SK-N-SH (cell line): ENCODE results near the gene PLAC1. TPM values are rescaled to one million over a fixed set of nuclear protein-coding genes. Genes with fewer than 3 reads are reported as not detected.
A peak's percentile ranks its signal among the peaks of the same experiment; 100 is the strongest.

Experiments used
- CTCF ChIA-PET: fragments of 300-600, 350-600 bp; formaldehyde crosslinking; extraction: SDS; loops from one replicate; lab custom pipeline; 2021; lab: Yijun Ruan, JAX
- POLR2A ChIA-PET: fragments of 350-600 bp; sonication (Branson Sonifier 250); formaldehyde crosslinking; extraction: SDS; loops from one replicate; lab custom pipeline; 2020; ENCODE audit warnings: antibody characterized with exemption, inconsistent platforms; lab: Yijun Ruan, JAX
- DNase-seq: peaks from one replicate; pipeline ENCODE4 v3.0.0; 2012
- H2AFZ ChIP-seq: fragments of 200-600 bp; sonication (generic); 2 replicates; pipeline ENCODE4 v1.8.1; 2016; ENCODE audit warnings: antibody characterized with exemption, mild to moderate bottlenecking, low read depth
- H3F3A ChIP-seq: fragments of 200-600 bp; sonication (generic); replicated peaks from 2 replicates; pipeline ENCODE3; 2016; ENCODE audit warnings: antibody characterized with exemption, mild to moderate bottlenecking; ENCODE audit not compliant: insufficient read depth
- H3K27ac ChIP-seq, 2 experiments: fragments of 200-500 bp in 1 of 2; fragments of 200-600 bp in 1 of 2; sonication (Bioruptor generic) in 1 of 2; sonication (generic), shearing (Covaris generic) in 1 of 2; 2 replicates each; pipeline versions ENCODE4 v1.5.1 to v1.6.1; 2014 to 2016; ENCODE audit warnings: low read depth in 2 of 2, inconsistent platforms in 1 of 2, low read length in 1 of 2, mild to moderate bottlenecking in 1 of 2, mixed read lengths in 1 of 2
- H3K27me3 ChIP-seq: fragments of 200-600 bp; sonication (generic), shearing (Covaris generic); 2 replicates; pipeline ENCODE4 v1.6.1; 2016; ENCODE audit warnings: mixed run types; ENCODE audit not compliant: insufficient read depth
- H3K36me3 ChIP-seq, 2 experiments: fragments of 200-500 bp in 1 of 2; fragments of 200-600 bp in 1 of 2; sonication (Bioruptor generic) in 1 of 2; sonication (generic) in 1 of 2; replicated peaks in 1 of 2; 2 replicates each; pipeline versions ENCODE3 to v1.5.1; 2014 to 2016; ENCODE audit warnings: low read length in 1 of 2, mild to moderate bottlenecking in 1 of 2; ENCODE audit not compliant: insufficient read depth in 2 of 2, control insufficient read depth in 1 of 2
- H3K4me1 ChIP-seq, 2 experiments: fragments of 200-500 bp in 1 of 2; fragments of 200-600 bp in 1 of 2; sonication (Bioruptor generic) in 1 of 2; sonication (generic), shearing (Covaris generic) in 1 of 2; 2 replicates each; pipeline versions ENCODE4 v1.5.1 to v1.6.1; 2014 to 2016; ENCODE audit warnings: low read depth in 1 of 2, low read length in 1 of 2, mixed run types in 1 of 2; ENCODE audit not compliant: insufficient read depth in 2 of 2, control insufficient read depth in 1 of 2
- H3K4me2 ChIP-seq: fragments of 200-600 bp; sonication (generic), shearing (Covaris generic); 2 replicates; pipeline ENCODE4 v1.6.1; 2017; ENCODE audit warnings: mixed run types
- H3K4me3 ChIP-seq, 2 experiments: fragments of 200-500 bp in 1 of 2; fragments of 200-600 bp in 1 of 2; sonication (Bioruptor generic) in 1 of 2; sonication (generic), shearing (Covaris generic) in 1 of 2; 2 replicates each; pipeline versions ENCODE4 v1.5.1 to v1.8.1; 2014 to 2016; ENCODE audit warnings: low read depth in 2 of 2, inconsistent platforms in 1 of 2, low read length in 1 of 2, mild to moderate bottlenecking in 1 of 2, mixed read lengths in 1 of 2, moderate library complexity in 1 of 2
- H3K79me2 ChIP-seq: fragments of 200-600 bp; sonication (generic); 2 replicates; pipeline ENCODE4 v1.8.1; 2017; ENCODE audit warnings: mild to moderate bottlenecking; ENCODE audit not compliant: insufficient read depth
- H3K9ac ChIP-seq: fragments of 200-600 bp; sonication (generic); 2 replicates; pipeline ENCODE4 v1.6.1; 2017; ENCODE audit warnings: mixed run types
- H3K9me2 ChIP-seq: fragments of 200-600 bp; sonication (generic); 2 replicates; pipeline ENCODE4 v1.6.1; 2017; ENCODE audit warnings: mixed run types
- H3K9me3 ChIP-seq: fragments of 200-600 bp; sonication (generic); 2 replicates; pipeline ENCODE4 v1.6.1; 2017; ENCODE audit warnings: mixed run types, mild to moderate bottlenecking, moderate library complexity
- H4K20me1 ChIP-seq: fragments of 200-600 bp; sonication (generic); 2 replicates; pipeline ENCODE4 v1.6.1; 2017; ENCODE audit warnings: mild to moderate bottlenecking, mixed run types; ENCODE audit not compliant: insufficient read depth
- CHD2 ChIP-seq: fragments of 150-350 bp; IDR thresholded peaks from 2 replicates; pipeline ENCODE4 v1.6.1; 2018; ENCODE audit warnings: low read length; ENCODE audit not compliant: partially characterized antibody
- EP300 ChIP-seq, 2 experiments: IDR thresholded peaks; 2 replicates each; pipeline versions ENCODE4 v1.4.0 to v1.6.1; 2012; ENCODE audit warnings: borderline replicate concordance in 1 of 2, low read depth in 1 of 2, low read length in 1 of 2
- EZH2phosphoT487 ChIP-seq: fragments of 200-600 bp; sonication (generic); IDR thresholded peaks from 2 replicates; pipeline ENCODE4 v1.6.1; 2017; ENCODE audit warnings: low read depth, mixed run types, mild to moderate bottlenecking, antibody characterized with exemption, moderate library complexity, borderline replicate concordance
- FOXJ3 ChIP-seq: sonication (generic); formaldehyde crosslinking; IDR thresholded peaks from 2 replicates; pipeline ENCODE4 v1.5.1; 2020; ENCODE audit warnings: mild to moderate bottlenecking, missing genetic modification reagents
- FOXM1 ChIP-seq: IDR thresholded peaks from 2 replicates; pipeline ENCODE4 v1.4.0; 2012; ENCODE audit warnings: low read depth, mild to moderate bottlenecking
- GABPA ChIP-seq: IDR thresholded peaks from 2 replicates; pipeline ENCODE4 v1.4.0; 2012; ENCODE audit warnings: low read depth, mild to moderate bottlenecking
- GATA2 ChIP-seq: sonication (generic); formaldehyde crosslinking; IDR thresholded peaks from 2 replicates; pipeline ENCODE4 v1.5.0; 2020; ENCODE audit warnings: mild to moderate bottlenecking, missing genetic modification reagents
- JUND ChIP-seq: IDR thresholded peaks from 2 replicates; pipeline ENCODE4 v1.4.0; 2012
- MEF2A ChIP-seq: IDR thresholded peaks from 2 replicates; pipeline ENCODE4 v1.4.0; 2012; ENCODE audit warnings: low read depth, borderline replicate concordance
- MXI1 ChIP-seq: IDR thresholded peaks from 2 replicates; pipeline ENCODE4 v1.6.1; 2012; ENCODE audit warnings: mild to moderate bottlenecking, low read depth, low read length, improper control_type of control experiment
- NFIC ChIP-seq: IDR thresholded peaks from 2 replicates; pipeline ENCODE4 v1.4.0; 2012; ENCODE audit warnings: borderline replicate concordance
- POLR2AphosphoS5 ChIP-seq: IDR thresholded peaks from 2 replicates; pipeline ENCODE4 v1.6.1; 2012; ENCODE audit warnings: low read depth, low read length
- RAD21 ChIP-seq: IDR thresholded peaks from 2 replicates; pipeline ENCODE4 v1.6.1; 2012; ENCODE audit warnings: mild to moderate bottlenecking, low read length
- RFX5 ChIP-seq: IDR thresholded peaks from 2 replicates; pipeline ENCODE4 v1.6.1; 2012; ENCODE audit warnings: mild to moderate bottlenecking, improper control_type of control experiment, low read length
- RXRA ChIP-seq: IDR thresholded peaks from 2 replicates; pipeline ENCODE4 v1.4.0; 2012; ENCODE audit warnings: low read depth, mild to moderate bottlenecking, borderline replicate concordance
- SIN3A ChIP-seq: IDR thresholded peaks from 2 replicates; pipeline ENCODE4 v1.6.1; 2012; ENCODE audit warnings: low read depth, mild to moderate bottlenecking, low read length, moderate library complexity, borderline replicate concordance
- SMC3 ChIP-seq: IDR thresholded peaks from 2 replicates; pipeline ENCODE4 v1.6.1; 2012; ENCODE audit warnings: low read depth, low read length, improper control_type of control experiment
- TCF12 ChIP-seq: IDR thresholded peaks from 2 replicates; pipeline ENCODE4 v1.4.0; 2012
- TEAD4 ChIP-seq: IDR thresholded peaks from 2 replicates; pipeline ENCODE4 v1.4.0; 2012; ENCODE audit warnings: mild to moderate bottlenecking, borderline replicate concordance; ENCODE audit not compliant: insufficient read depth
- YY1 ChIP-seq: IDR thresholded peaks from 2 replicates; pipeline ENCODE4 v1.4.0; 2012; ENCODE audit warnings: low read depth, mild to moderate bottlenecking
- WGBS: methylation state at CpG from one replicate; pipeline ENCODE4 v1.1.6; 2017; ENCODE audit warnings: low lambda C conversion rate; 5-methylcytosine and 5-hydroxymethylcytosine counted together
- polyA plus RNA-seq, 3 experiments: library from polyadenylated mRNA; depleted of rRNA; stranded (reverse); fragments of >200 nt; gene quantifications; 2 replicates each; pipeline ENCODE4 v1.2.3, GENCODE V29; 2012
- TF ChIP-seq, protein P1 (sequence below): fragments of 200-600 bp; sonication (generic); IDR thresholded peaks from 2 replicates; pipeline ENCODE4 v1.6.1; 2017; ENCODE audit warnings: antibody characterized with exemption, mild to moderate bottlenecking, moderate library complexity
- TF ChIP-seq, protein P2 (sequence below): IDR thresholded peaks from 2 replicates; pipeline ENCODE4 v1.4.0; 2012; ENCODE audit warnings: low read depth
- TF ChIP-seq, protein P3 (sequence below): fragments of 150-350 bp; IDR thresholded peaks from 2 replicates; pipeline ENCODE4 v1.6.1; 2017; ENCODE audit warnings: antibody characterized with exemption, low read length, low read depth, borderline replicate concordance
- TF ChIP-seq, protein P4 (sequence below): IDR thresholded peaks from 2 replicates; pipeline ENCODE4 v1.4.0; 2012; ENCODE audit warnings: low read depth, borderline replicate concordance
- TF ChIP-seq, protein P5 (sequence below): IDR thresholded peaks from 2 replicates; pipeline ENCODE4; 2012

Gene PLAC1
- polyA plus RNA-seq, 1 of the 3 experiments (the other 2 are of a cell fraction), result 50.9 TPM

DNA sequence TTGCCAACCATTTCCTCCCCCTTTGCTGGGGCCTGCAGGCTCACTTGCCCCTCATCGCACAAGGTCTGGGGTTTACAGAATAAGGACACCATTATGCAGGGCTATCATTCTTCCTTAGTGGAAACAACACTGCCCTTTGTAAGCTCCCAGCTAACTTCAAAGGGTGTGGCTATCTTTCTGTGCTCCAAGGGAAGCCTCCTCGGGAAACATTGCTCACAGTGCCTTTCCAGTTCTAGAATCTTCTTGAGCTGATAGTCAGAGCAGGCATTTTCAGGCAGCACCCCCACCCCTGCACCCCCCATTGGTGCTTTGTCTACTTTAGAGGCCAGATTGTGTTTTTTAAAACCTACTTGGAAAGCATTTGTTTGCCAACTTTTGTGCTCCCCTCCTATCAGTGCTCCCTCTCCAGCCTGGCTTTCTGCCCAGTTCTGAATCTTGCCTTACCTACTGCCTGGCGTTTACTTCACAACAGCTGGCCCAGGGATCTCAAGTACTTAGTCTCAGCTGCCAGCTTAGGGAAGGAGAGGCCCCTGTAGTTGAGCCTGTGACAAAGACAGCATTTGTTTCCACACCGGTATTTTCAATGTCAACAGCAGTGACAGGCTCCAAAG lies 53.5 kb downstream of the PLAC1 start (continued):
- TF ChIP-seq TCF12 (peak; percentile 64), GATA2 (CRISPR knock-in tag) (no peak), RAD21 (no peak), TEAD4 (no peak)
- TF ChIP-seq, protein P1, sequence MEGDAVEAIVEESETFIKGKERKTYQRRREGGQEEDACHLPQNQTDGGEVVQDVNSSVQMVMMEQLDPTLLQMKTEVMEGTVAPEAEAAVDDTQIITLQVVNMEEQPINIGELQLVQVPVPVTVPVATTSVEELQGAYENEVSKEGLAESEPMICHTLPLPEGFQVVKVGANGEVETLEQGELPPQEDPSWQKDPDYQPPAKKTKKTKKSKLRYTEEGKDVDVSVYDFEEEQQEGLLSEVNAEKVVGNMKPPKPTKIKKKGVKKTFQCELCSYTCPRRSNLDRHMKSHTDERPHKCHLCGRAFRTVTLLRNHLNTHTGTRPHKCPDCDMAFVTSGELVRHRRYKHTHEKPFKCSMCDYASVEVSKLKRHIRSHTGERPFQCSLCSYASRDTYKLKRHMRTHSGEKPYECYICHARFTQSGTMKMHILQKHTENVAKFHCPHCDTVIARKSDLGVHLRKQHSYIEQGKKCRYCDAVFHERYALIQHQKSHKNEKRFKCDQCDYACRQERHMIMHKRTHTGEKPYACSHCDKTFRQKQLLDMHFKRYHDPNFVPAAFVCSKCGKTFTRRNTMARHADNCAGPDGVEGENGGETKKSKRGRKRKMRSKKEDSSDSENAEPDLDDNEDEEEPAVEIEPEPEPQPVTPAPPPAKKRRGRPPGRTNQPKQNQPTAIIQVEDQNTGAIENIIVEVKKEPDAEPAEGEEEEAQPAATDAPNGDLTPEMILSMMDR, result no peak
- TF ChIP-seq, protein P2, sequence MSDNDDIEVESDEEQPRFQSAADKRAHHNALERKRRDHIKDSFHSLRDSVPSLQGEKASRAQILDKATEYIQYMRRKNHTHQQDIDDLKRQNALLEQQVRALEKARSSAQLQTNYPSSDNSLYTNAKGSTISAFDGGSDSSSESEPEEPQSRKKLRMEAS, result 0 out of 2 replicates have a peak, but pooled peaks have one; percentile 3

DNA sequence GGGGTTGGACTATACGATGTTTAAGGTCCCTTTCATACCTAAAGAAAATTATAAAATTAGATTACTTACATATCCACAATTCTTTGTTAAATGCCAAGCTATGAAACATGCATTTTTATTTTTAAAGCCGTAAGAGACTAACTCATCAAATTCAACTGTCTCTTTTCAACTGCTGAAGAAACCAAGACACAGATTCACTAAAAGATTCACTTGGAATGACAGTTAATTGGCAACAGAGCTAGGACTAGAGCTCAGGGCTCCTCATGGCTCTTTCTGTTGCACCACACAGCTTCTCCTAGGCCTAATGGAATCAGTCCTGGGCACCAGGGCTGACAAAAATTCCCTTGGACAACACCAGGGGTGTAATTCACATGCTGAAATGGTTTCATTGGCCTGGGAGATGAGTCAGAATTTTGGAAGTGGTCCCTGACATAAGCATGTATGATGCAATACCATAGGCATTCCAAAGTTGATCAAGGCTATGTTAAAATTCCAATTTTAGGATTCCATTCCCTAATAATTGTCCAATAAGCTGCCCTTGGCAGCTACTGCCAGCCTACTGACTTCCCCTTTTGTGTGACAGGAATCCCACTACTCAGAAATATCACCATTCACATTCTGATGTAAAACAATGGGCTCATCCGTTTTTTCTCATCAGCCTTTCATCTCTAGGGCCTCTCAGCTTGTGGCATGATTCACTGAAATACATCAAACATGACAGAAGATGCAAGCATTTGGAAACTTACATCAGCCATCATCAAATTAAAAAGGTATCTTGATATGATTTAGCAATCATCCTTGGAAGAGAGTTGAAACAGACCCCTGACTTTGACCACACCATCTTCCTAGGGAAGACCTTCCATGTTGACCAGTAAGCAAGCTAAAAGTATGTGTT lies 54.2 kb downstream of the PLAC1 start:
- DNase-seq, result no peak
- Histone ChIP-seq H3K4me3 (no peak overlapping the region), H3K27ac (peak overlapping the region; percentile 77 to 93; a peak in 3 of 4 replicates), H3K79me2 (no peaks in the 10 kb centered on the region), H4K20me1 (no peaks in the 10 kb centered on the region), H3K9ac (peak overlapping the region; percentile 52; the same call in 1 of the 2 replicates), H3K27me3 (no peaks in the 10 kb centered on the region), H3K4me1 (peaks cover 0 to 17% of the 10 kb centered on the region in 2 experiments; a peak in 3 of 4 replicates), H3K9me2 (no peaks in the 10 kb centered on the region), H3K36me3 (no peaks in the 10 kb centered on the region), H3F3A (peaks cover 22% of the 10 kb centered on the region), H3K4me2 (peak overlapping the region; percentile 19), H2AFZ (peak overlapping the region; percentile 76; the same call in 1 of the 2 replicates), H3K9me3 (no peaks in the 10 kb centered on the region)
- ChIA-PET CTCF (no interaction called here), POLR2A (interaction anchor here (0.6 kb wide), 1 partner anchor 18 kb away, joined by 3 read pairs; no protein-coding TSS in a partner anchor)
- 13% methylated on average over 3 of the region's 3 CpGs for WGBS
- TF ChIP-seq TEAD4, result peak; percentile 94
- TF ChIP-seq GABPA, result no peak; the same call in 1 of the 2 replicates
- TF ChIP-seq, protein P3, sequence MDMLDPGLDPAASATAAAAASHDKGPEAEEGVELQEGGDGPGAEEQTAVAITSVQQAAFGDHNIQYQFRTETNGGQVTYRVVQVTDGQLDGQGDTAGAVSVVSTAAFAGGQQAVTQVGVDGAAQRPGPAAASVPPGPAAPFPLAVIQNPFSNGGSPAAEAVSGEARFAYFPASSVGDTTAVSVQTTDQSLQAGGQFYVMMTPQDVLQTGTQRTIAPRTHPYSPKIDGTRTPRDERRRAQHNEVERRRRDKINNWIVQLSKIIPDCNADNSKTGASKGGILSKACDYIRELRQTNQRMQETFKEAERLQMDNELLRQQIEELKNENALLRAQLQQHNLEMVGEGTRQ, result no peak
- peak; percentile 62; the same call in 1 of the 2 replicates for TF ChIP-seq SIN3A
- no peak for TF ChIP-seq CHD2
- no peak for TF ChIP-seq MXI1
- TF ChIP-seq NFIC, result peak; percentile 89
- TF ChIP-seq EP300 (IDR thresholded peaks at IDR 0.05; ENCODE audit: borderline replicate concordance in 1 of 2, low read depth in 1 of 2, low read length in 1 of 2), result peak; percentile 4 to 90; a peak in 2 of 4 replicates
- no peak for TF ChIP-seq RFX5
- peak; percentile 55 for TF ChIP-seq RXRA
- TF ChIP-seq POLR2AphosphoS5, result peak; percentile 60; the same call in 1 of the 2 replicates
- TF ChIP-seq, protein P2, result peak; percentile 76; the same call in 1 of the 2 replicates
- 0 out of 2 replicates have a peak, but pooled peaks have one; percentile 13 for TF ChIP-seq SMC3
- TF ChIP-seq, protein P4, sequence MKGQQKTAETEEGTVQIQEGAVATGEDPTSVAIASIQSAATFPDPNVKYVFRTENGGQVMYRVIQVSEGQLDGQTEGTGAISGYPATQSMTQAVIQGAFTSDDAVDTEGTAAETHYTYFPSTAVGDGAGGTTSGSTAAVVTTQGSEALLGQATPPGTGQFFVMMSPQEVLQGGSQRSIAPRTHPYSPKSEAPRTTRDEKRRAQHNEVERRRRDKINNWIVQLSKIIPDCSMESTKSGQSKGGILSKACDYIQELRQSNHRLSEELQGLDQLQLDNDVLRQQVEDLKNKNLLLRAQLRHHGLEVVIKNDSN, result no peak
- peak; percentile 88 for TF ChIP-seq MEF2A
- TF ChIP-seq, protein P5, sequence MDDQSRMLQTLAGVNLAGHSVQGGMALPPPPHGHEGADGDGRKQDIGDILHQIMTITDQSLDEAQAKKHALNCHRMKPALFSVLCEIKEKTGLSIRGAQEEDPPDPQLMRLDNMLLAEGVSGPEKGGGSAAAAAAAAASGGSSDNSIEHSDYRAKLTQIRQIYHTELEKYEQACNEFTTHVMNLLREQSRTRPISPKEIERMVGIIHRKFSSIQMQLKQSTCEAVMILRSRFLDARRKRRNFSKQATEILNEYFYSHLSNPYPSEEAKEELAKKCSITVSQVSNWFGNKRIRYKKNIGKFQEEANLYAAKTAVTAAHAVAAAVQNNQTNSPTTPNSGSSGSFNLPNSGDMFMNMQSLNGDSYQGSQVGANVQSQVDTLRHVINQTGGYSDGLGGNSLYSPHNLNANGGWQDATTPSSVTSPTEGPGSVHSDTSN, result peak; percentile 92
- peak; percentile 61; the same call in 1 of the 2 replicates for TF ChIP-seq YY1
- no peak for TF ChIP-seq EZH2phosphoT487
- no peak for TF ChIP-seq FOXJ3 (CRISPR knock-in tag)
- TF ChIP-seq JUND, result peak; percentile 86
- no peak; the same call in 1 of the 2 replicates for TF ChIP-seq FOXM1
